Gastroesophageal sphincter (tissue), 4 donors: Measurements from ENCODE around the gene DYRK1B. TPM values are rescaled to one million over a fixed set of nuclear protein-coding genes. Genes with fewer than 3 reads are reported as not detected.
"Not testable (repeated sequence)": the region's sequence is repeated elsewhere in the genome, so short reads cannot be mapped to it uniquely, and the experiment has no call there.

Source experiments
- ATAC-seq: fragments of 150-250 bp; one replicate; pipeline ENCODE4 v1.9.1; 2016; ENCODE audit warnings: mild to moderate bottlenecking, moderate library complexity
- H3K27ac ChIP-seq, 4 donors: fragments of 200-600 bp; sonication (generic) in 3 of 4; 1 replicate in 3 of 4; 2 replicates in 1 of 4; pipeline ENCODE4 v1.5.1; 2016 to 2019
- H3K27me3 ChIP-seq: fragments of 200-600 bp; sonication (generic); one replicate; pipeline ENCODE4 v1.5.1; 2019
- H3K36me3 ChIP-seq, 2 donors: fragments of 200-600 bp; sonication (generic); one replicate each; pipeline ENCODE4 v1.5.1; 2019; ENCODE audit warnings: control low read depth in 1 of 2
- H3K4me1 ChIP-seq, 3 donors: fragments of 200-600 bp; sonication (generic); 1 replicate in 2 of 3; 2 replicates in 1 of 3; pipeline ENCODE4 v1.5.1; 2016 to 2019; ENCODE audit warnings: control low read depth in 2 of 3
- H3K4me3 ChIP-seq, 2 donors: fragments of 200-600 bp; sonication (generic); one replicate each; pipeline ENCODE4 v1.5.1; 2019; ENCODE audit warnings: mild to moderate bottlenecking in 1 of 2, moderate library complexity in 1 of 2
- H3K9me3 ChIP-seq, 3 donors: fragments of 200-600 bp; sonication (generic); one replicate each; pipeline ENCODE4 v1.5.1; 2017 to 2019; ENCODE audit warnings: control low read depth in 2 of 3
- EP300 ChIP-seq: sonication (generic); formaldehyde crosslinking; IDR thresholded peaks from one replicate; pipeline ENCODE4 v1.6.1; 2017; ENCODE audit warnings: antibody characterized with exemption, mild to moderate bottlenecking
- POLR2A ChIP-seq, 2 donors: fragments of 450-650 bp; IDR thresholded peaks; one replicate each; pipeline ENCODE4 v1.6.1; 2017; ENCODE audit warnings: antibody characterized with exemption in 2 of 2, mild to moderate bottlenecking in 2 of 2, moderate library complexity in 1 of 2
- POLR2AphosphoS5 ChIP-seq: sonication (generic); formaldehyde crosslinking; IDR thresholded peaks from one replicate; pipeline ENCODE4 v1.6.1; 2017; ENCODE audit warnings: antibody characterized with exemption
- WGBS, 2 donors: methylation state at CpG; one replicate each; pipeline ENCODE4 v1.1.5; 2018; ENCODE audit warnings: low coverage in 1 of 2; 5-methylcytosine and 5-hydroxymethylcytosine counted together
- total RNA-seq, 4 donors: library from RNA; depleted of rRNA; stranded (reverse); fragments of >200 nt; gene quantifications; one replicate each; pipeline ENCODE4 v1.1.0, GENCODE V29; 2016
- TF ChIP-seq, protein P1 (sequence below), 4 experiments: fragments of 200-600 bp in 2 of 4; fragments of 450-650 bp in 2 of 4; sonication (generic) in 1 of 4; IDR thresholded peaks; one replicate each; pipeline ENCODE4 v1.5.1; 2017 to 2019; ENCODE audit warnings: antibody characterized with exemption in 4 of 4, mild to moderate bottlenecking in 2 of 4, moderate library complexity in 2 of 4

Gene DYRK1B
- total RNA-seq, 4 donors from 2014 or later = 8.6 to 19.4 (median 11.4) TPM

DNA sequence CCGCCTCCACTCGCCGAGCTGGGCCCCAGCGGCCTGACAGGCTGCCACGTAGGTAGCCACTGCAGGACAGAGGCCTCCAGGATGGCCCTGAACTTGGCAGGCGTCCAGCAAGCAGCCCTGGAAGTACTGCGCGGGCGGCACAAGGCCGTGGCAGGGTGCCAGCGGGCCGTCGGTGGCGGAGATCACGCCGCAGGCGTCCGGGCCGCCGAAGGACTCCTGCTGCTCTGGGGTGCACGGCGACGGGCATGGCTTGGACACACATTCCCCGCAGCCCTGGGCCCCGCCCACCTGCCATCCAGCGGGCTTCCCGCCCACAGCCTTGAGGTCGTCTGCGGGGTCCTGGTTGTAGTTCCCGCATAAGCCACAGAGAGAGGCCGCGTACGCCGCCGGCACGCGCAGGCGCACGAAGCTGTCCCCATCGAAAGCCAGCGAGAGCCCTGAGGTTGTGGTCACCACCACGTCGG is 41.5 kb upstream of the DYRK1B start:
- H3K4me1 ChIP-seq, ATAC-seq, H3K36me3 ChIP-seq, H3K4me3 ChIP-seq, H3K27ac ChIP-seq, H3K9me3 ChIP-seq: not testable (repeated sequence)
- WGBS, 2 donors = no CpG with 5 or more reads among the region's 43 CpGs
- H3K27me3 ChIP-seq = peaks cover 24% of the 10 kb centered on the region

DNA sequence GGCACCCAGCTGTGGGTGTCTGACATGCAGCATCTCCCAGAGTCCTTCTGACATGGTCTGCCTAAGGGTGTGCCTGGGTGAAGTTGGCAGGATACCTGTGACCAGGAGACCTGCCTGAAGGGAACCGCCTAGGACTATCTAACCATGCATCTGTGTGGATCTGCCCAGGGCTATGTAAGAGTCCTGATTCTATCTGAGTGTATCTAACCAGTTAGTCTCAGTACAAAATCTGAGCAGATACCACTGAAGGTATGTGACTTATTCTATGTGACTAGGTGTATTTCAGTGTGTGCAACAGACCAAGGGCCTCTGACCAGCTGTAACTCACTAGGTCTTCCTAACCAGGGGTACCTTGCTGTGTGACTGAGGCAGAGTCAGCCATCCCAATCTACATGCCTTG is 40.4 kb upstream of the DYRK1B start:
- Histone ChIP-seq H3K9me3 (no peaks in the 10 kb centered on the region), H3K27me3 (peaks cover 24% of the 10 kb centered on the region), H3K4me3 (no peak overlapping the region), H3K36me3 (no peaks in the 10 kb centered on the region), H3K4me1 (no peaks in the 10 kb centered on the region), H3K27ac (no peak overlapping the region)
- WGBS, 2 donors = no CpG with 5 or more reads among the region's 1 CpG
- TF ChIP-seq POLR2AphosphoS5 = no peak
- TF ChIP-seq EP300 = no peak
- TF ChIP-seq, protein P1, sequence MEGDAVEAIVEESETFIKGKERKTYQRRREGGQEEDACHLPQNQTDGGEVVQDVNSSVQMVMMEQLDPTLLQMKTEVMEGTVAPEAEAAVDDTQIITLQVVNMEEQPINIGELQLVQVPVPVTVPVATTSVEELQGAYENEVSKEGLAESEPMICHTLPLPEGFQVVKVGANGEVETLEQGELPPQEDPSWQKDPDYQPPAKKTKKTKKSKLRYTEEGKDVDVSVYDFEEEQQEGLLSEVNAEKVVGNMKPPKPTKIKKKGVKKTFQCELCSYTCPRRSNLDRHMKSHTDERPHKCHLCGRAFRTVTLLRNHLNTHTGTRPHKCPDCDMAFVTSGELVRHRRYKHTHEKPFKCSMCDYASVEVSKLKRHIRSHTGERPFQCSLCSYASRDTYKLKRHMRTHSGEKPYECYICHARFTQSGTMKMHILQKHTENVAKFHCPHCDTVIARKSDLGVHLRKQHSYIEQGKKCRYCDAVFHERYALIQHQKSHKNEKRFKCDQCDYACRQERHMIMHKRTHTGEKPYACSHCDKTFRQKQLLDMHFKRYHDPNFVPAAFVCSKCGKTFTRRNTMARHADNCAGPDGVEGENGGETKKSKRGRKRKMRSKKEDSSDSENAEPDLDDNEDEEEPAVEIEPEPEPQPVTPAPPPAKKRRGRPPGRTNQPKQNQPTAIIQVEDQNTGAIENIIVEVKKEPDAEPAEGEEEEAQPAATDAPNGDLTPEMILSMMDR (IDR thresholded peaks at IDR 0.05) = no peak
- no peak for TF ChIP-seq POLR2A (IDR thresholded peaks at IDR 0.05)
- ATAC-seq = no peak

DNA sequence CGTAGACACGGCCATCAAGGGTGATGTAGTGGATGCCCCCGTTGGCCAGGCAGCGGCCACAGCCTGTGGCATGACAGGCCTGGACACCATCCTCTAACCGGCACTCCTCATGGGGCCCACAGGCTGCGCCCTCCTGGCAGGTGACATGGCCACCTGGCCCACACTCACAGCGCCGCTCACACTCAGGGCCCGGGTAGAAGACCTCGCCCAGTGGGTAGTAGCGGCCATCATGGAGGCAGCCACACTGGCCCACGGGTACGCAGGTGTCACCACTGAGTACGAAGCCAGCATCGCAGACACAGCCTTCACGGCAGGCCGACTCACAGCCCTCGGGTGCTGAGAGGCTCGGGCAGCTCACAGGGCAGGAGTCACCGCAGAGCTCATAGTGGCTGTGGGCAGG is 39.4 kb upstream of the DYRK1B start:
- WGBS, 2 donors = 80% methylated on average over 1 of the region's 20 CpGs; no CpG with 5 or more reads in 1 of the 2 donors
- no peaks in the 10 kb centered on the region for H3K36me3 ChIP-seq
- no peak overlapping the region for H3K4me3 ChIP-seq
- H3K4me1 ChIP-seq = no peaks in the 10 kb centered on the region
- H3K9me3 ChIP-seq = no peaks in the 10 kb centered on the region
- H3K27ac ChIP-seq = no peak overlapping the region
- no peak for ATAC-seq
- TF ChIP-seq, protein P1 (IDR thresholded peaks at IDR 0.05) = no peak
- TF ChIP-seq EP300 (no peak), POLR2AphosphoS5 (no peak), POLR2A (IDR thresholded peaks at IDR 0.05) (no peak)
- peaks cover 17% of the 10 kb centered on the region for H3K27me3 ChIP-seq

DNA sequence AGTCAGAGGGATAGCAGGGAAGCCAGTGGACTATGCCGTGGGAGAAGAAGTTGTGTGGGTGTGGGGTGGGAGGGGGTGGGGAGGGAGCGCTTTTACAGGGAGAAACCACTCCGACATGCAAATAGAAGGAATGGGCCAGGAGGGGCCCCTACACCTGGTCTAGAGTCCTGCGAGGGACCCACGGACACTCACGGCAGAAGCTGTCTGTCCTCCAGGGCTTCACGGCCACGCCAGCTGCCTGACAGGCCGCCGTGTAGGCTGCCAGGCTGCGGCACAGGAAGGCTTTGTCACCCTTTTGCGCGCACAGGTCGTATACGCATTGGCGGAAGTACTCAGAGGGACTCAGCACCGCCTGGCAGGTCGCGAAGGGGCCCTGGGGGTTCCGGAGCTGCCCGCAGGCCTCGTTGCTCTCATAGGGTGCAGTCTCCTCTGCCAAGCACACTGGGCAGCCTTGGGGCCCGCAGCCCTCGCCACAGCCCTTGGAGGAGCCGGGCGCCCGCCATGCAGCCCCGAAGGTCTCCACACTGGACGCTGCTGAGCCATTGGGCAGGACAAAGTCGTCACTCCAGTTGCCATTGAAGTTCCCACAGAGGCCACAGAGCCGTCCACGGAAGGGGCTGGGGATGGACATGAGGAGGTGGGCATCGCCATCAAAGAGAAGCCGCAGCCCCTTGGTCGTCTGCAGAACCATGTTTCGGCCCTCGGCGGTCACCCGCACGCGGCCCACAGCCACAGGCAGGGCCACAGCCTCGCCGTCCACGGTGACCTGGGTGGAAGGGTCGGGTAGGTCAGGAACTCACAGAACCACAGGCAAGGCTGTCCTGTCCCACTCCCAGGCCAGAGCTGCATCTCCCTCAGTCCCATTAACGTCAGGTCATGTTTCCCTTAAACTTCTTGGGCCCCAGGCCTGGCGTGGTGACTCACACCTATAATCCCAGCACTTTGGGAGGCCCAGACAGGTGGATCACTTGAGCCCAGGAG is 38.2 kb upstream of the DYRK1B start:
- no peaks in the 10 kb centered on the region for H3K4me1 ChIP-seq
- H3K27ac ChIP-seq = no peak overlapping the region
- H3K36me3 ChIP-seq = no peaks in the 10 kb centered on the region
- no peak for ATAC-seq
- H3K4me3 ChIP-seq = no peak overlapping the region
- peaks cover 12% of the 10 kb centered on the region for H3K27me3 ChIP-seq
- no peaks in the 10 kb centered on the region for H3K9me3 ChIP-seq
- TF ChIP-seq POLR2A (IDR thresholded peaks at IDR 0.05) (no peak), POLR2AphosphoS5 (no peak), EP300 (no peak)
- TF ChIP-seq, protein P1 (IDR thresholded peaks at IDR 0.05) = no peak
- 69% methylated on average over 8 of the region's 47 CpGs; no CpG with 5 or more reads in 1 of the 2 donors for WGBS, 2 donors

DNA sequence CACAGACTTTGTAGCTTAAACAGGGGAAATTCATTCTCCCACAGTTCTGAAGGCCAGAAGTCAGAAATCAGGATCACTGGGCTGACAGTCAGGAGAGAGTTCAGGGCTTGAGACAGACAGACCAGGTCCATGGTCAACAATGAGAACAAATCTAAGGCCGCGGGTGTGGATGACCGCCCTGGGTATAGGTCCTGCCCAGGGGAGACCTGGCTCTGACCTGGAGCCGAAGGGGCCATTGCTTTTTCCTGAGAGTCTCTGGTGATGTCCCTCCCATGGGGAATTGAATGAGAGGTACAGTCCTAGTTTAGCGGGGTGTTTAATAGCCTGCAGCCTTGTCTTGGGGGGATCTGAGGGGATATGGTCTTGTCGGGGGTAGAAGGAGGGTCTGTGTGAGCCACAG is 37.4 kb upstream of the DYRK1B start:
- no peak for ATAC-seq
- no CpG with 5 or more reads among the region's 6 CpGs for WGBS, 2 donors
- peaks cover 16% of the 10 kb centered on the region for H3K27me3 ChIP-seq
- H3K4me1 ChIP-seq = no peaks in the 10 kb centered on the region
- no peak overlapping the region for H3K4me3 ChIP-seq
- H3K36me3 ChIP-seq = no peaks in the 10 kb centered on the region
- H3K9me3 ChIP-seq = no peaks in the 10 kb centered on the region
- no peak overlapping the region for H3K27ac ChIP-seq
- no peak for TF ChIP-seq POLR2AphosphoS5
- TF ChIP-seq, protein P1 (IDR thresholded peaks at IDR 0.05) = no peak
- no peak for TF ChIP-seq EP300
- no peak for TF ChIP-seq POLR2A (IDR thresholded peaks at IDR 0.05)
